GM13976 (cell line): ENCODE results near the gene GMEB2.
"Not testable (repeated sequence)": the region's sequence is repeated elsewhere in the genome, so short reads cannot be mapped to it uniquely, and the experiment has no call there.

Source experiments
- DNase-seq: peaks from one replicate; pipeline ENCODE4 v3.0.0; 2012; ENCODE audit warnings: low spot score
- in situ Hi-C: fragments of 300-500 bp; cut with MboI; formaldehyde crosslinking; loops from one replicate; pipeline ENCODE4 v1.12.0; 2022; ENCODE audit warnings: low sequenced_read_pairs, mixed read lengths, inconsistent platforms; ENCODE audit not compliant: unreplicated experiment
- TF ChIP-seq, protein P1 (sequence below): IDR thresholded peaks from 2 replicates; pipeline ENCODE4 v1.5.1; 2012; ENCODE audit warnings: borderline replicate concordance, mild to moderate bottlenecking; ENCODE audit not compliant: insufficient read depth; ENCODE audit errors: extremely low read depth, missing control alignments, control extremely low read depth

Gene GMEB2

DNA sequence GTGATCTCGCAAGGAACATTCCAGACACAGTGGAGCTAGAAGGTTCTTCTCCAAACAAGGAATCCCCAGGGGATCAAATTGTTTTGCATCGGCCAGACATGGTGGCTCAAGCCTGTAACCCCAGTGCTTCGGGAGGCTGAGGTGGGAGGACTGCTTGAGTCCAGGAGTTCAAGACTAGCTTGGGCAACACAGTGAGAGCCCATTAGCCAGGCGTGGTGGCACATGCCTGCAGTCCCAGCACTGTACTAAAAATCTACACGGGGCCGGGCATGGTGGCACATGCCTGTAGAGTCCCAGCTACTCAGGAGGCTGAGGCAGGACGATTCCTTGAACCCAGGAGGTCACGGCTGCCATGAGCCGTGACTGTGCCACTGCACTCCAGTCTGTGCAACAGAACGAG lies 15.3 kb downstream of the GMEB2 start:
- in situ Hi-C loops, result no loop called here
- TF ChIP-seq, protein P1, sequence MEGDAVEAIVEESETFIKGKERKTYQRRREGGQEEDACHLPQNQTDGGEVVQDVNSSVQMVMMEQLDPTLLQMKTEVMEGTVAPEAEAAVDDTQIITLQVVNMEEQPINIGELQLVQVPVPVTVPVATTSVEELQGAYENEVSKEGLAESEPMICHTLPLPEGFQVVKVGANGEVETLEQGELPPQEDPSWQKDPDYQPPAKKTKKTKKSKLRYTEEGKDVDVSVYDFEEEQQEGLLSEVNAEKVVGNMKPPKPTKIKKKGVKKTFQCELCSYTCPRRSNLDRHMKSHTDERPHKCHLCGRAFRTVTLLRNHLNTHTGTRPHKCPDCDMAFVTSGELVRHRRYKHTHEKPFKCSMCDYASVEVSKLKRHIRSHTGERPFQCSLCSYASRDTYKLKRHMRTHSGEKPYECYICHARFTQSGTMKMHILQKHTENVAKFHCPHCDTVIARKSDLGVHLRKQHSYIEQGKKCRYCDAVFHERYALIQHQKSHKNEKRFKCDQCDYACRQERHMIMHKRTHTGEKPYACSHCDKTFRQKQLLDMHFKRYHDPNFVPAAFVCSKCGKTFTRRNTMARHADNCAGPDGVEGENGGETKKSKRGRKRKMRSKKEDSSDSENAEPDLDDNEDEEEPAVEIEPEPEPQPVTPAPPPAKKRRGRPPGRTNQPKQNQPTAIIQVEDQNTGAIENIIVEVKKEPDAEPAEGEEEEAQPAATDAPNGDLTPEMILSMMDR, result no peak
- no peak for DNase-seq

DNA sequence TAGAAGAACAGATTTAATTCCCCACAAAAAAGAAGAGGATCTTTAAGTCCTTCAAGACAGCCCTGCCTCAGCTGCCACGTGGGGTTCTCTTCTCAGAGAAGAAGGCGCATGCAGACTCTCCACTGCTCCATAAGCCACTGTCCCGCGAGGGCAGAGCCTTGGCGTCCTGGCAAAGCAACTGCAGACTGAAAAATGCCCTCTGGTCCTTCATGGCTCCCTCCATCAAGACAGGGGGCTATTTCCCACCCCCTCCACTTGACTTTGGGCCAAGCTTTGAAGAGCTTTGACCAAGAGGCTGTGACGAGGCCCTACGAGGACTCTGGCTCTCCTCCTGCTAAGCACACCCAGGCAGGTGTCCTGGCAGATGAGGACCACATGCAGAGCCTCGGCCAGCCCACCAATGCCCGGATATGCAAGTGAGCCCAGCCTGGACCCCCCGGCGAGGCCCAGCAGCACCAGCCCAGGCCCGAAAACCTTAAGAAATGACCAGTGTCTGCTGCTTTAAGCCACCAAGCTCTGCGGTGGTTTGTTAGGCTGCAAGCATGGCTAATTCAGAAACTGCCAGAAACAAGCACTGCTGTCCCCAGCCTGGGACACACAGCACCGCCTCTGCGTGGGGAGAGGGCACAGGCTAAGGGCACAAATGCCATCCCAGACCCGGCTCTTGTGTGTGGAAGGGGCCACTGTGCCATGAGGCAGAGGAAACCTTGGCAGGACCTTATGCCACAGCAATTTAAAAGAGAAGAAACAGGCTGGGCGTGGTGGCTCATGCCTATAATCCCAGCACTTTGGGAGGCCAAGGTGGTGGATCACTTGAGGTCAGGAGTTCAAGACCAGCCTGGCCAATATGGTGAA lies 16.1 kb downstream of the GMEB2 start:
- DNase-seq, result no peak
- in situ Hi-C loops, result no loop called here
- TF ChIP-seq, protein P1, result no peak

DNA sequence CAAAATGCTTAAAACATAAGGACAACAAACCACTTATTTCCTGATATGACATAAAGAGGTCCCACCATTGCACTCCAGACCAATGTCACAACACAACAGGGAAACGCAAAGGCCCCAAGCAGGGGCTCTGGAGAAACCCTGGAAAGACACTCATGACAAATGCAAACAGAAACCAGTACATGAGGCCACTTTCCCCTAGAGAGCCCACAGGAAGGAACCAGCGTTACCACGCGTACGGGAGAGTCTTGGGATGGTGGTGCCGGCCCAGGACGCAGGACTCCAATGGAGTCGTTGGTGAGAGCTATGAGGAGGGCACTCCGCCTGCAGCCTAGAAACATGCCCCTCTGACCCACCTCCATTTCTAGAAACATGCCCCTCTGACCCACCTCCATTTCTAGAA lies 20.2 kb downstream of the GMEB2 start:
- in situ Hi-C loops, result no loop called here
- TF ChIP-seq, protein P1, result no peak
- no peak for DNase-seq

DNA sequence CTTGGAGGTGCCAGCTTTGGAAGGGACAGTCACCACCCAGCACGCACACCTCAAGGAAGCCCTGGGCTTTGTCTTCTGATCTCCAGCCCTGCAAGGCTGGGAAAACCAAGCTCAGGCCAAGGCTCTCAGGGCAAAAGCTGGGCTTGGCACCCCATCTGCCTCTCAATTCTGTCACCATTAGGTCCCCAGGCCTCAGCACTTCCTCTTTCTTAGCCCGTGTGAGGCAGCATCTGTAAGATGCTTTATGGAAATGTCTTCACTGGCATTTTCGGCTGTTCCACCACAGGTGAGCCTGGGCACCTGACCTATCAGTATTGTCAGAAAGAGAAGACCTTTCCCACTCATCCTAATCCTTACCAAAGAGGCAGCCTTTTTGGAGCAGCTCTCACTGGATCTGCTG lies 24.6 kb downstream of the GMEB2 start:
- in situ Hi-C loops, result no loop called here
- TF ChIP-seq, protein P1, result no peak
- DNase-seq, result no peak

DNA sequence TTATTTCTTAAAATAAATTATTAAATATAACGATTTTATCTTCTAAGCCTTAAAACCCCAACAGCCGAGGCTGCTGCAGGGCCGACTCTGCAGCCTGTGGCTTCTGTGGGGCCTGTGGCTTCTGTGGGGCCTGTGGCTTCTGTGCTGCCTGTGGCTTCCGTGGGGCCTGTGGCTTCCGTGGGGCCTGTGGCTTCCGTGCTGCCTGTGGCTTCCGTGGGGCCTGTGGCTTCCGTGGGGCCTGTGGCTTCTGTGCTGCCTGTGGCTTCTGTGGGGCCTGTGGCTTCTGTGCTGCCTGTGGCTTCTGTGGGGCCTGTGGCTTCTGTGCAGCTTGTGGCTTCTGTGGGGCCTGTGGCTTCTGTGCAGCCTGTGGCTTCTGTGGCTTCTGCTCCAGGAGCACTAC lies 25.2 kb downstream of the GMEB2 start:
- in situ Hi-C loops, result not testable (repeated sequence)

DNA sequence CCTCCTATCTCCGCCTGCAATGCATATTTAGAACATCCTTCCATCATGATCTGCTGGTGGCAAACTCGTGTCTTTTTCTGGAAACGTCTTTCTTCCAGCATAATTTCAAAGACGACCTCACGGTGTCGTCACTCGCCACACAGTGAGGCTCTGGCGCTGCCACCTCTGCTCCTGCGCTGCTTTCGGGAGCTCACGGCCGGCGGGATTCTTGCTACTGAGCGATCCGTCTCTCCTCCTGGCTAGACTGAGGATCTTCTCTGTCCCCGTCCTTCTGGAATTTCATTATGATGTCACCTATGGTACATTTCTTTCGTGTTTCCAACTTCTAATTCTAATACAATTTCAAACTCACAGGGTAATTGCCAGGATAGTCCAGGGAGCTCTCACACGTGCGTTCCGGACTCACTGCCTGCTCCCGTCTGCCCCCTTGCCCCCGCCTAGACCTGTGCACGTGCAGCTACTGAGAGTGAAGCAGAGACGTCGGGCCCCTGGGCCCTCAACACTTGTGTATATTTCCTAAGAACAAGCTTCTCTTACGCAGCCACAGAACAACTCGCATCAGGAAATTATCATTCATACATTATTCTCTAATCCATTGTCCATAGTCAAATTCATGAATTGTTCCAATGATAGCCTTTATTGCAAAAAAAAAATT lies 27.4 kb downstream of the GMEB2 start:
- TF ChIP-seq, protein P1, result no peak
- in situ Hi-C loops, result no loop called here
- no peak for DNase-seq

More for the DNA sequence above, 25.2 kb downstream of the GMEB2 start:
- not testable (repeated sequence) for DNase-seq

DNA sequence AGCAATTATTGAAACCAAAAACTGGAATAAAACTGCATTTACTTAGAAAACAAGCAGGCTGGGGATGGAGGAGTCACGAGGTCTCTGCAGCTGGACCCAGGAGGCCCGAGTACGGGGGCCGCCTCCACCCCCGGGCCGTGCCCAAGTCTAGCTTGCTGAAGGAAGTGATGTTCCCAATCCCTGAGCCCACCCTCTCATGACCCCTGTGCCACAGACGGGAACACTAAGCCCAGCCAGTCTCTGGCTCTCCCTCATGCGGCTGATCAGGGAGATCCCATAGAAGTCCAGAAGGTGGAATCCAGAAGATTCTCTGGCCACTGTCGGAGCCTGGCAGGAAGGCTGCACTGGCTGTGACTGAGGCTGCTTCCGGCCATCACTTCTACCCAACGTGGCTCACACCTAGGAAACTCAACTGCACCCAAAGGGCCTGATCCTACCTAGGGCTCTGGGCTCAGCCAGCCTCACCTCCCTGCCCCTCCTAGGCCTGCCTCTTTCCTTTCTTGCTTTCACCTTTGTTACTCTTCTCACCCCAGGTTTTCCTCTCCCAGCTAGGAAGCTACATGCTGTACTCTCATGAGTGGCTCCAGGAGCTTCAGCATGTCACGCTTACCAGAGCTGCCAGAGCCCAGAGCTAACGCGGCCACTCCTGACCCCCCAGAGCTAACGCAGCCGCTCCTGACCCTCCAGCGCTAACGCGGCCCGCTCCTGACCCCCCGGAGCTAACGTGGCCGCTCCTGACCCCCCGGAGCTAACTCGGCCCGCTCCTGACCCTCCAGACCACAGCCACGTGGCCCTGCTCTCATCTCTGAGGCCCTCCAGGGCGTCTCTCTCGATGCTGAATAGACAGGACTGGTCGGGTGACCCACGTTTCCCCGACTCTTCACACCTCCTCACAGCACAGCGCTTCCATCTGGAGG lies 28.2 kb downstream of the GMEB2 start:
- TF ChIP-seq, protein P1, result no peak
- in situ Hi-C loops, result no loop called here
- no peak for DNase-seq
